Stimulated activated CD4-positive, alpha-beta T cell treated with anti-CD3 and anti-CD28 coated beads, Interleukin-15, amount 100 ng/mL, for 48 hours (primary cell): ENCODE data around the gene WIPF3.

Experiments used
- DNase-seq, 2 donors: peaks; one replicate each; pipeline ENCODE4 v3.0.0-alpha.2; 2020; ENCODE audit warnings: low read depth in 2 of 2

Gene WIPF3

GRCh38 chr7:29806208-29806994 lies at the start of gene WIPF3:
TSS of gene WIPF3 (plus strand) at chr7:29806508. CDS start at chr7:29834725, 28,217 bp downstream.
- DNase-seq = no peak

GRCh38 chr7:29763266-29763665 lies 43.0 kb upstream of the WIPF3 start:
- no peak for DNase-seq

GRCh38 chr7:29764227-29764626 lies 42.1 kb upstream of the WIPF3 start:
- no peak for DNase-seq

- DNase-seq = no peak
Observed at GRCh38 chr7:29765490-29765889, 40.8 kb upstream of the WIPF3 start.

- no peak for DNase-seq
Observed at GRCh38 chr7:29770371-29770770, 35.9 kb upstream of the WIPF3 start.

GRCh38 chr7:29771081-29771816 lies 35.1 kb upstream of the WIPF3 start:
- DNase-seq = no peak

GRCh38 chr7:29779017-29779416 lies 27.3 kb upstream of the WIPF3 start:
- DNase-seq = no peak

- DNase-seq = no peak
Observed at GRCh38 chr7:29780346-29780745, 26.0 kb upstream of the WIPF3 start.

GRCh38 chr7:29783671-29784070 lies 22.6 kb upstream of the WIPF3 start:
- DNase-seq = no peak

- no peak for DNase-seq
Observed at GRCh38 chr7:29793507-29793906, 12.8 kb upstream of the WIPF3 start.

- DNase-seq = no peak
Observed at GRCh38 chr7:29794959-29795629, 11.2 kb upstream of the WIPF3 start.

GRCh38 chr7:29795696-29796580 lies 10.4 kb upstream of the WIPF3 start:
- no peak for DNase-seq

- no peak for DNase-seq
Observed at GRCh38 chr7:29797112-29797944, 9.0 kb upstream of the WIPF3 start.

- DNase-seq = no peak
Observed at GRCh38 chr7:29798422-29798821, 7.9 kb upstream of the WIPF3 start.

GRCh38 chr7:29801929-29802328 lies 4.4 kb upstream of the WIPF3 start:
- DNase-seq = no peak

GRCh38 chr7:29805031-29805430 lies 1.3 kb upstream of the WIPF3 start:
- no peak for DNase-seq

- no peak for DNase-seq
Observed at GRCh38 chr7:29805886-29806207, 461 bp upstream of the WIPF3 start.

GRCh38 chr7:29806995-29807841 lies 910 bp downstream of the WIPF3 start:
- DNase-seq = no peak

GRCh38 chr7:29808075-29808801 lies 1.9 kb downstream of the WIPF3 start:
- DNase-seq = no peak
